Small intestine (tissue), 7 donors: ENCODE results near the gene COL21A1. TPM values are rescaled to one million over a fixed set of nuclear protein-coding genes. Genes with fewer than 3 reads are reported as not detected.

Source experiments
- DNase-seq, 2 donors: peaks; one replicate each; pipeline versions ENCODE4 v3.0.0 to v3.0.0-alpha.2; 2013
- FAIRE-seq: peaks from 2 replicates; lab custom pipeline; 2012; peaks lifted over from hg19 to GRCh38; lab: Jason Lieb, UNC
- H3K27ac ChIP-seq, 3 donors: one replicate each; pipeline ENCODE4 v1.5.1; 2013; ENCODE audit warnings: low read length in 2 of 3, mild to moderate bottlenecking in 2 of 3, control low read depth in 1 of 3, inconsistent platforms in 1 of 3, low read depth in 1 of 3, moderate library complexity in 1 of 3
- H3K27me3 ChIP-seq, 3 donors: one replicate each; pipeline ENCODE4 v1.6.1; 2013; ENCODE audit warnings: low read length in 3 of 3, inconsistent platforms in 1 of 3; ENCODE audit not compliant: control insufficient read depth in 3 of 3, insufficient read depth in 3 of 3
- H3K36me3 ChIP-seq, 3 donors: one replicate each; pipeline ENCODE4 v1.6.1; 2013; ENCODE audit warnings: low read length in 3 of 3, inconsistent platforms in 1 of 3, low read depth in 1 of 3, mild to moderate bottlenecking in 1 of 3, moderate library complexity in 1 of 3; ENCODE audit not compliant: control insufficient read depth in 3 of 3, insufficient read depth in 2 of 3
- H3K4me1 ChIP-seq, 3 donors: one replicate each; pipeline ENCODE4 v1.6.1; 2013; ENCODE audit warnings: low read length in 2 of 3, inconsistent platforms in 1 of 3, low read depth in 1 of 3, mild to moderate bottlenecking in 1 of 3, moderate library complexity in 1 of 3; ENCODE audit not compliant: control insufficient read depth in 3 of 3, insufficient read depth in 2 of 3
- H3K4me3 ChIP-seq, 3 donors: one replicate each; pipeline ENCODE4 v1.5.1; 2013; ENCODE audit warnings: low read length in 3 of 3, control low read depth in 1 of 3, inconsistent platforms in 1 of 3, low read depth in 1 of 3, mild to moderate bottlenecking in 1 of 3, moderate library complexity in 1 of 3
- H3K9me3 ChIP-seq, 2 donors: one replicate each; pipeline ENCODE4 v1.6.1; 2013; ENCODE audit warnings: low read depth in 1 of 2, low read length in 1 of 2; ENCODE audit not compliant: control insufficient read depth in 2 of 2, insufficient read depth in 1 of 2
- WGBS, 3 donors: extraction: QIAGEN DNeasy Blood & Tissue Kit; methylation state at CpG; one replicate each; pipeline ENCODE4 v1.1.7; 2013; 5-methylcytosine and 5-hydroxymethylcytosine counted together
- polyA plus RNA-seq, 4 donors: library from polyadenylated mRNA; stranded (reverse) in 3 of 4; unstranded in 1 of 4; fragments of 200-250 nt in 3 of 4; fragments of 120-200 nt in 1 of 4; gene quantifications; one replicate each; pipeline versions ENCODE4 v1.2.1 to v1.2.3, GENCODE V29; 2013
- donor health status: healthy with polysubstance abuse.
- donor health status: control.
- donor health status: control.
- donor health status: Bipolar disorder and iron deficiency.
- donor health status: healthy.

The COL21A1 gene
- polyA plus RNA-seq, 4 donors: 0.84 to 8.1 TPM; not detected in 2

DNA sequence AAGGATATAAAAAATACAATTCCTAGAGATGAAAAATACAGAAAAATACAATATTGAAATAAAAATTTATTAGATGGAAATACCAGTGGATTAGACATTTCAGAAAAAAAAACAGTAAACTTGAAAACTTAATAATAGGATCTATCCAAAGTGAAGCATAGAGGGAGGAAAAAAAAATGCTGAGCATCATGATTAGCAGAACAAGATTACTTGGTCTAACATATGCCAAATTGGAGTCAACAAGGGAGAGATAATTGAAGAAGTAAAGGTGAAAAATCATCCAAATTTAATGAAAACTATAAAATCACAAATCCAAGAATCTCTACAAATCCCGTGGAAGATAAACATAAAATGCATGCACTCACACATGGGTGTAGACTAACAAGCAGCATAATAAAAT, 205.8 kb downstream of the COL21A1 start:
- DNase-seq: no peak
- no peak for FAIRE-seq
- WGBS, 3 donors: 74 to 85% (median 76%) methylated on average over 1 of the region's 1 CpG
- H3K9me3 ChIP-seq: no peaks in the 10 kb centered on the region
- H3K4me1 ChIP-seq: no peaks in the 10 kb centered on the region
- no peak overlapping the region for H3K27ac ChIP-seq
- no peaks in the 10 kb centered on the region for H3K27me3 ChIP-seq
- H3K36me3 ChIP-seq: no peaks in the 10 kb centered on the region
- H3K4me3 ChIP-seq: no peak overlapping the region

DNA sequence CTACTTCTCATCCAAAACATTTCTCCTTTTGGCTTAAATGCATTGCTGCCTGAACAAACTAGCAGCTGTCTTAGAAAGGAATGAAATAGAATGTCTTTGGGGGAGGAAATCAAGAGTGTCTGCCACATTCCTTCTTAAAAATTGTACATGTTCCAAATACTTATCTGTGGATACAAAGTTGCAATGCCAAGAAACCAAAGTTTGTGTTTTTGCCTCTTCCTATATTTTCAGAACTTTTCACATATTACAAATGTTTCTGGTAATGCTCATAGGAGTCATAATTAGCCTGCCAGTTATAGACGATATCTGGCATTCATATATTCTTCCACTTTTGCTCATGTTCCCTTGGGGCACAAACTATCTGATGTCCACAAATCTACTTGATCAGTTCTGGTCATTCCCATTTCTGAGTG, 206.5 kb downstream of the COL21A1 start:
- no peaks in the 10 kb centered on the region for H3K4me1 ChIP-seq
- H3K9me3 ChIP-seq: no peaks in the 10 kb centered on the region
- no peak for DNase-seq
- no peaks in the 10 kb centered on the region for H3K27me3 ChIP-seq
- no peaks in the 10 kb centered on the region for H3K36me3 ChIP-seq
- FAIRE-seq: no peak
- no peak overlapping the region for H3K27ac ChIP-seq
- no peak overlapping the region for H3K4me3 ChIP-seq
- WGBS, 3 donors: 64 to 86% (median 76%) methylated on average over 1 of the region's 1 CpG

DNA sequence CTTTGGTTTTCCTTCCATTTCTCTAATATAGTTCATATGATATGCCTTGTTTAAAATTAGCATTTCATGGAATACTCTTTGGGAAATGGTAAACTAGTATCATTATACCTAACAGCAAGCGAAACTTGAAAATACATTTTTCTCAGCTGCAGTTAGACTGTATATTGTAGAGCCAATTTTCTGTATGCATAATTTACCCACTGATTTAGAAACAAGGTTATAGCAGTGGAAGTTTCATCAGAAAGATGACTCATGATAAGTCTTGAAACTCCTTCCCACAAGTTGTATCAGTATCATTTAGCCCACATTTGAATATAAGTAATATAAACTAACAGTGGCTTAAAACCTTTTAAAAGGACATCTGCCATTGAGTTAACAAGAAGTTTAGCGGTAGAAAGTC, 207.2 kb downstream of the COL21A1 start:
- H3K4me1 ChIP-seq: no peaks in the 10 kb centered on the region
- H3K27me3 ChIP-seq: no peaks in the 10 kb centered on the region
- FAIRE-seq (no peak), DNase-seq (no peak)
- no peak overlapping the region for H3K4me3 ChIP-seq
- H3K36me3 ChIP-seq: no peaks in the 10 kb centered on the region
- no peak overlapping the region for H3K27ac ChIP-seq
- no peaks in the 10 kb centered on the region for H3K9me3 ChIP-seq
- WGBS, 3 donors: 62 to 86% (median 78%) methylated on average over 2 of the region's 2 CpGs

GRCh38 chr6:56038764-56039163, 208.6 kb downstream of the COL21A1 start:
- FAIRE-seq (no peak), DNase-seq (no peak)
- no peaks in the 10 kb centered on the region for H3K9me3 ChIP-seq
- H3K27me3 ChIP-seq: no peaks in the 10 kb centered on the region
- H3K27ac ChIP-seq: no peak overlapping the region
- H3K4me1 ChIP-seq: no peaks in the 10 kb centered on the region
- no peaks in the 10 kb centered on the region for H3K36me3 ChIP-seq
- H3K4me3 ChIP-seq: no peak overlapping the region
- 86 to 92% (median 87%) methylated on average over 6 of the region's 6 CpGs for WGBS, 3 donors

GRCh38 chr6:56037601-56038000, 209.8 kb downstream of the COL21A1 start:
- 35 to 41% (median 40%) methylated on average over 1 of the region's 1 CpG for WGBS, 3 donors
- DNase-seq: no peak
- no peak for FAIRE-seq
- Histone ChIP-seq H3K4me3 (no peak overlapping the region), H3K4me1 (no peaks in the 10 kb centered on the region), H3K27ac (no peak overlapping the region), H3K9me3 (no peaks in the 10 kb centered on the region), H3K27me3 (no peaks in the 10 kb centered on the region), H3K36me3 (no peaks in the 10 kb centered on the region)

- Histone ChIP-seq H3K36me3 (no peaks in the 10 kb centered on the region), H3K27ac (no peak overlapping the region), H3K27me3 (no peaks in the 10 kb centered on the region), H3K9me3 (no peaks in the 10 kb centered on the region), H3K4me3 (no peak overlapping the region), H3K4me1 (no peaks in the 10 kb centered on the region)
- FAIRE-seq: no peak
- DNase-seq: no peak
- 35 to 61% (median 50%) methylated on average over 1 of the region's 1 CpG for WGBS, 3 donors
Measured at GRCh38 chr6:56036916-56037600, 210.3 kb downstream of the COL21A1 start.

- Histone ChIP-seq H3K27me3 (no peaks in the 10 kb centered on the region), H3K9me3 (no peaks in the 10 kb centered on the region), H3K36me3 (no peaks in the 10 kb centered on the region), H3K27ac (no peak overlapping the region), H3K4me3 (no peak overlapping the region), H3K4me1 (no peaks in the 10 kb centered on the region)
- DNase-seq (no peak), FAIRE-seq (no peak)
- 85 to 91% (median 88%) methylated on average over 2 of the region's 2 CpGs for WGBS, 3 donors
Measured at GRCh38 chr6:56033401-56033800, 214.0 kb downstream of the COL21A1 start.

DNA sequence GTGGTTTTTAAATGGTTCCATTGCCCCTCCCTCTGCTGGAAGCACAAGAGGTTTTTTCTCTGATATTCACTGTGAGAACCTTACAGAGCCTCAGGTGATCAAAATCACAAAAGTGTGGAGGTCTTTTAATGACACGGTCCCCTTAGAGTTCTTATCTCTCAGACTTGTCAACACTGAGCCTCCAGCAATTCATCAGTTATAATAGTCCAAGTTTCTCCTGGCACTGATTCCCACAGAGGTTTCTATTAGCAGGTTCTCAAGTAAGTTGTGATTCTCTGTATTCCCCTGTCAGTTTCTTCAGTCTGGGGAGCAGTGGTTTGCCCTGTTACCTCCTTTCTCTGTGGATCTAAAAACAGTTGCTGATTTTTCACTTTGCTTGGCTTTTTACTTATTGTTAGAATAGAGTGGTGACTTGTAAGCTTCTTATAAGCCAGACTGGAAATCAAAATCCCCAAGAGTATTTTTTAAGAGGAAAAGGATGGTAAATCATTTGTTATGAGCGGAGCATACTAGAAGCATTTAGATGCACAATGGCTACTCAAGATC, 214.6 kb downstream of the COL21A1 start:
- no peak for FAIRE-seq
- Histone ChIP-seq H3K27ac (no peak overlapping the region), H3K9me3 (no peaks in the 10 kb centered on the region), H3K4me3 (no peak overlapping the region), H3K4me1 (no peaks in the 10 kb centered on the region), H3K36me3 (no peaks in the 10 kb centered on the region), H3K27me3 (no peaks in the 10 kb centered on the region)
- no peak for DNase-seq
- 57 to 72% (median 58%) methylated on average over 2 of the region's 2 CpGs for WGBS, 3 donors

DNA sequence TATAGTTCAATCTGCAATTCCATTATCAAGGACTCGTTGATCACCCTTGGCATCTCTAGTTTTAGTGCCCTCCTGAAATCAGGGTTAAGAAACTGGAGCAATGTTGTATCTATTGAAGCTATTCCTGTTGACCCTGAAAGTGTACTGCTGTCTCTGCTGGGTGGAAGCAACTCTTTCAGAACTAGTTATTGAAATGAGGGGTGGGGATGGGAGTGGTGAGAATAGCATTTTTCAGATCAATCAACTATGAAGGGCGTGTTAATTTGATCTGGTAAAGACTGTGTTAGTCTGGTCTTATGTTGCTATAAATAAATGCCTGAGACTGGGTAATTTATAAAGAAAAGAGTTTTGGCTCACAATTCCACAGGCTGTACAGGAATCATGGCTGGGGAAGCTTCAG, 219.5 kb downstream of the COL21A1 start:
- H3K27me3 ChIP-seq: no peaks in the 10 kb centered on the region
- no peak for DNase-seq
- no peaks in the 10 kb centered on the region for H3K36me3 ChIP-seq
- no peaks in the 10 kb centered on the region for H3K9me3 ChIP-seq
- FAIRE-seq: no peak
- H3K4me3 ChIP-seq: no peak overlapping the region
- 60 to 81% (median 72%) methylated on average over 2 of the region's 2 CpGs for WGBS, 3 donors
- H3K27ac ChIP-seq: no peak overlapping the region
- H3K4me1 ChIP-seq: no peaks in the 10 kb centered on the region
